Neural progenitor cell (in vitro differentiated cells): ENCODE results near the gene LPA.

Source experiments
- CTCF ChIP-seq: fragments of 200-600 bp; sonication (generic); IDR thresholded peaks from 2 replicates; pipeline ENCODE4 v1.5.1; 2017; ENCODE audit warnings: antibody characterized with exemption, mild to moderate bottlenecking
- EZH2 ChIP-seq: fragments of 200-600 bp; sonication (generic); IDR thresholded peaks from 2 replicates; pipeline ENCODE4 v1.6.1; 2017; ENCODE audit warnings: antibody characterized with exemption, mild to moderate bottlenecking, moderate library complexity
- EZH2phosphoT487 ChIP-seq: fragments of 200-600 bp; sonication (generic); IDR thresholded peaks from 2 replicates; pipeline ENCODE4 v1.6.1; 2017; ENCODE audit warnings: antibody characterized with exemption

GRCh38 chr6:160668589-160668988 lies 4.5 kb upstream of the LPA start:
- no peak for TF ChIP-seq CTCF
- TF ChIP-seq EZH2phosphoT487 = no peak
- TF ChIP-seq EZH2 = no peak
